IMR-90 (cell line): ENCODE data around the gene ITPR2. TPM values are rescaled to one million over a fixed set of nuclear protein-coding genes. Genes with fewer than 3 reads are reported as not detected.
"Not testable (repeated sequence)": the region's sequence is repeated elsewhere in the genome, so short reads cannot be mapped to it uniquely, and the experiment has no call there.

Source experiments
- ATAC-seq: fragments of 200-7000 bp; cut with Tn5 transposase; 2 replicates; pipeline ENCODE4 v1.9.1; 2020; ENCODE audit warnings: low read depth, mild to moderate bottlenecking, moderate library complexity
- BruUV-seq: library from RNA; stranded (reverse); fragments of 400-500 nt; replicated peaks from 2 replicates; lab custom pipeline; 2021; lab: Mats Ljungman, UMichigan
- CTCF ChIA-PET: fragments of 300-600 bp; formaldehyde crosslinking; extraction: SDS; loops from one replicate; lab custom pipeline; 2021; ENCODE audit warnings: antibody characterized with exemption; lab: Yijun Ruan, JAX
- POLR2A ChIA-PET: fragments of 300-600 bp; sonication (Branson Sonifier 250); formaldehyde crosslinking; loops from one replicate; lab custom pipeline; 2022; ENCODE audit warnings: antibody characterized with exemption; ENCODE audit not compliant: unreplicated experiment; lab: Charles Lee
- DNase-seq: peaks from one replicate; pipeline ENCODE4 v3.0.0; 2013
- H2AFZ ChIP-seq: replicated peaks from 2 replicates; pipeline ENCODE3; 2013; ENCODE audit warnings: low read length, mild to moderate bottlenecking; ENCODE audit not compliant: poor library complexity
- H2AK5ac ChIP-seq: 2 replicates; pipeline ENCODE4 v1.6.1; 2013; ENCODE audit warnings: low read depth, low read length, inconsistent platforms
- H2AK9ac ChIP-seq: replicated peaks from 2 replicates; pipeline ENCODE3; 2013; ENCODE audit warnings: mild to moderate bottlenecking, low read depth, low read length, moderate library complexity; ENCODE audit not compliant: poor library complexity
- H2BK120ac ChIP-seq: 2 replicates; pipeline ENCODE4 v1.6.1; 2013; ENCODE audit warnings: low read depth, low read length, inconsistent platforms
- H2BK15ac ChIP-seq: 3 replicates; pipeline ENCODE4 v1.6.1; 2013; ENCODE audit warnings: low read depth, low read length, inconsistent platforms
- H2BK20ac ChIP-seq: 2 replicates; pipeline ENCODE4 v1.6.1; 2013; ENCODE audit warnings: low read depth, mild to moderate bottlenecking, inconsistent platforms, low read length, moderate library complexity
- H2BK5ac ChIP-seq: 2 replicates; pipeline ENCODE4 v1.6.1; 2013; ENCODE audit warnings: mild to moderate bottlenecking, low read depth, low read length, inconsistent platforms; ENCODE audit not compliant: poor library complexity, severe bottlenecking
- H3K14ac ChIP-seq: replicated peaks from 2 replicates; pipeline ENCODE4 v1.6.1; 2013; ENCODE audit warnings: low read depth, low read length, inconsistent platforms
- H3K18ac ChIP-seq: 2 replicates; pipeline ENCODE4 v1.6.1; 2013; ENCODE audit warnings: low read depth, low read length, control low read depth
- H3K23ac ChIP-seq: 2 replicates; pipeline ENCODE4 v1.6.1; 2013; ENCODE audit warnings: low read depth, low read length, inconsistent platforms
- H3K27ac ChIP-seq: 2 replicates; pipeline ENCODE4 v1.5.1; 2013; ENCODE audit warnings: mild to moderate bottlenecking, control low read depth, low read length; ENCODE audit not compliant: insufficient read depth
- H3K27me3 ChIP-seq: 2 replicates; pipeline ENCODE4 v1.6.1; 2013; ENCODE audit warnings: low read length; ENCODE audit not compliant: control insufficient read depth, insufficient read depth
- H3K36me3 ChIP-seq: 2 replicates; pipeline ENCODE4 v1.6.1; 2013; ENCODE audit warnings: low read length, mixed read lengths; ENCODE audit not compliant: control insufficient read depth, insufficient read depth
- H3K4ac ChIP-seq: 2 replicates; pipeline ENCODE4 v1.6.1; 2013; ENCODE audit warnings: low read depth, low read length, inconsistent platforms
- H3K4me1 ChIP-seq: 2 replicates; pipeline ENCODE4 v1.6.1; 2013; ENCODE audit warnings: low read length, mixed read lengths; ENCODE audit not compliant: control insufficient read depth, insufficient read depth
- H3K4me2 ChIP-seq: 2 replicates; pipeline ENCODE4 v1.6.1; 2013; ENCODE audit warnings: low read depth, mild to moderate bottlenecking, control low read depth, low read length, moderate library complexity
- H3K4me3 ChIP-seq: 2 replicates; pipeline ENCODE4 v1.5.1; 2013; ENCODE audit warnings: low read depth, mild to moderate bottlenecking, control low read depth, low read length, moderate library complexity; ENCODE audit not compliant: insufficient read depth
- H3K56ac ChIP-seq: 2 replicates; pipeline ENCODE4 v1.6.1; 2013; ENCODE audit warnings: low read length, inconsistent platforms; ENCODE audit not compliant: insufficient read depth; ENCODE audit errors: extremely low read depth
- H3K79me1 ChIP-seq, 2 experiments: 2 replicates each; pipeline ENCODE4 v1.6.1; 2013; ENCODE audit warnings: low read length in 2 of 2, inconsistent platforms in 1 of 2, low read depth in 1 of 2
- H3K9ac ChIP-seq: 2 replicates; pipeline ENCODE4 v1.6.1; 2013; ENCODE audit warnings: low read depth, low read length, control low read depth
- H3K9me1 ChIP-seq: 2 replicates; pipeline ENCODE4 v1.6.1; 2013; ENCODE audit warnings: low read length, inconsistent platforms; ENCODE audit not compliant: insufficient read depth
- H3K9me3 ChIP-seq: 2 replicates; pipeline ENCODE4 v1.6.1; 2013; ENCODE audit warnings: low read length; ENCODE audit not compliant: control insufficient read depth, insufficient read depth
- H4K20me1 ChIP-seq: 2 replicates; pipeline ENCODE4 v1.6.1; 2013; ENCODE audit warnings: low read length, inconsistent platforms; ENCODE audit not compliant: insufficient read depth
- H4K5ac ChIP-seq: 2 replicates; pipeline ENCODE4 v1.6.1; 2013; ENCODE audit warnings: mild to moderate bottlenecking, low read depth, low read length, control low read depth
- H4K8ac ChIP-seq, 2 experiments: 2 replicates each; pipeline ENCODE4 v1.6.1; 2013; ENCODE audit warnings: low read depth in 2 of 2, low read length in 2 of 2, control low read depth in 1 of 2, inconsistent platforms in 1 of 2
- H4K91ac ChIP-seq: 2 replicates; pipeline ENCODE4 v1.6.1; 2013; ENCODE audit warnings: low read depth, low read length, inconsistent platforms; ENCODE audit not compliant: insufficient read depth
- BHLHE40 ChIP-seq: fragments of 150-350 bp; IDR thresholded peaks from 2 replicates; pipeline ENCODE4 v1.6.1; 2016; ENCODE audit warnings: mild to moderate bottlenecking, low read depth, low read length
- MAFK ChIP-seq: IDR thresholded peaks from 2 replicates; pipeline ENCODE4 v1.6.1; 2012; ENCODE audit warnings: low read depth, low read length, improper control_type of control experiment
- RAD21 ChIP-seq: IDR thresholded peaks from 2 replicates; pipeline ENCODE4 v1.6.1; 2012; ENCODE audit warnings: low read length, improper control_type of control experiment
- RCOR1 ChIP-seq: IDR thresholded peaks from 2 replicates; pipeline ENCODE4 v1.6.1; 2012; ENCODE audit warnings: mild to moderate bottlenecking, low read length, improper control_type of control experiment; ENCODE audit not compliant: insufficient replicate concordance
- RFX5 ChIP-seq: IDR thresholded peaks from 2 replicates; pipeline ENCODE4 v1.8.0; 2012; ENCODE audit warnings: low read depth, mild to moderate bottlenecking, low read length, moderate library complexity
- SMC3 ChIP-seq: fragments of 150-350 bp; IDR thresholded peaks from 2 replicates; pipeline ENCODE4 v1.6.1; 2016; ENCODE audit warnings: low read depth, mild to moderate bottlenecking, antibody characterized with exemption, low read length, moderate library complexity
- WGBS, 2 experiments: methylation state at CpG; one replicate each; pipeline versions ENCODE4 v1.1.5 to v1.1.7; 2013; ENCODE audit warnings: missing lambda C conversion rate in 2 of 2; ENCODE audit not compliant: insufficient read length in 1 of 2; ENCODE audit errors: extremely low coverage in 2 of 2; 5-methylcytosine and 5-hydroxymethylcytosine counted together
- dilution Hi-C: fragments of 300-500 bp; cut with HindIII; formaldehyde crosslinking; loops from one replicate; pipeline ENCODE4 v1.14.3; 2018; ENCODE audit warnings: low sequenced_read_pairs; ENCODE audit not compliant: unreplicated experiment
- in situ Hi-C: fragments of 300-500 bp; cut with MboI; formaldehyde crosslinking; loops from 3 replicates; pipeline ENCODE4 v1.14.3; 2019; ENCODE audit warnings: low sequenced_read_pairs, inconsistent platforms, mixed read lengths
- intact Hi-C: fragments of 100-400 bp; cut with micrococcal nuclease; formaldehyde crosslinking; loops from 2 replicates; pipeline ENCODE4 v1.10.0; 2022
- polyA plus RNA-seq, 3 experiments: library from polyadenylated mRNA; depleted of rRNA; stranded (reverse); fragments of >200 nt; gene quantifications; 2 replicates each; pipeline ENCODE4 v1.2.3, GENCODE V29; 2012; ENCODE audit warnings: low replicate concordance in 1 of 3
- total RNA-seq: library from RNA; depleted of rRNA; stranded (reverse); fragments of >200 nt; gene quantifications from 2 replicates; pipeline ENCODE4 v1.2.3, GENCODE V29; 2012

The ITPR2 gene
- total and polyA plus RNA-seq, 2 of the 4 experiments (the other 2 are of a cell fraction) = 1.2 to 9.0 TPM

- TF ChIP-seq RFX5 (no peak), RAD21 (no peak), SMC3 (no peak), MAFK (no peak), RCOR1 (no peak), BHLHE40 (no peak)
Measured at GRCh38 chr12:26730481-26731350, 102.3 kb downstream of the ITPR2 start (continued).

GRCh38 chr12:26729137-26729671 is 103.8 kb downstream of the ITPR2 start:
- H4K5ac ChIP-seq, BruUV-seq, H4K20me1 ChIP-seq, H3K4me3 ChIP-seq, H3K36me3 ChIP-seq, H2BK120ac ChIP-seq, POLR2A ChIA-PET, H3K9me3 ChIP-seq, in situ Hi-C loops, H3K79me1 ChIP-seq, H3K23ac ChIP-seq, ATAC-seq, H4K8ac ChIP-seq, H3K56ac ChIP-seq, dilution Hi-C loops, H3K4me1 ChIP-seq, H3K9me1 ChIP-seq, intact Hi-C loops, H2AK5ac ChIP-seq, DNase-seq, H3K27me3 ChIP-seq, H3K27ac ChIP-seq, H3K9ac ChIP-seq, CTCF ChIA-PET, H4K91ac ChIP-seq, H3K4ac ChIP-seq, H3K14ac ChIP-seq, H2BK20ac ChIP-seq, H3K4me2 ChIP-seq, H2BK15ac ChIP-seq, H2AFZ ChIP-seq, H2BK5ac ChIP-seq, H2AK9ac ChIP-seq, H3K18ac ChIP-seq: not testable (repeated sequence)
- WGBS, 2 experiments = no CpG with 5 or more reads among the region's 1 CpG
